Activated CD4-positive, alpha-beta T cell treated with anti-CD3 and anti-CD28 coated beads, Interleukin-2, amount 10 ng/mL, durations not matched to agents 7 days and 5 days (primary cell): ENCODE measurements around the gene GOLGA5. TPM values are rescaled to one million over a fixed set of nuclear protein-coding genes. Genes with fewer than 3 reads are reported as not detected.
A peak's percentile ranks its signal among the peaks of the same experiment; 100 is the strongest.

Source experiments
- CTCF ChIA-PET: fragments of 350-600 bp; sonication (Branson Sonifier 250); formaldehyde crosslinking; loops from one replicate; lab custom pipeline; 2021; ENCODE audit warnings: antibody characterized with exemption; lab: Charles Lee
- POLR2A ChIA-PET: fragments of 350-600 bp; sonication (Branson Sonifier 250); formaldehyde crosslinking; loops from one replicate; lab custom pipeline; 2021; ENCODE audit warnings: antibody characterized with exemption; lab: Charles Lee
- DNase-seq: peaks from one replicate; pipeline ENCODE4 v3.0.0-alpha.2; 2020
- H3K27ac Mint-ChIP-seq: one replicate; pipeline ENCODE4 v1.8.0; 2021; ENCODE audit warnings: mild to moderate bottlenecking, moderate library complexity, mixed read lengths
- H3K27me3 Mint-ChIP-seq: one replicate; pipeline ENCODE4 v1.8.0; 2021; ENCODE audit warnings: mixed read lengths
- H3K36me3 Mint-ChIP-seq: one replicate; pipeline ENCODE4 v1.8.0; 2021; ENCODE audit warnings: low read depth, mixed read lengths
- H3K4me1 Mint-ChIP-seq: one replicate; pipeline ENCODE4 v1.8.0; 2021; ENCODE audit warnings: mixed read lengths
- H3K4me3 Mint-ChIP-seq: one replicate; pipeline ENCODE4 v1.8.0; 2021; ENCODE audit warnings: mild to moderate bottlenecking, moderate library complexity, mixed read lengths
- H3K9me3 Mint-ChIP-seq: one replicate; pipeline ENCODE4 v1.8.0; 2021; ENCODE audit warnings: mixed read lengths
- total RNA-seq, 2 experiments: library from RNA; stranded (reverse); gene quantifications; one replicate each; pipeline ENCODE4 v1.2.3, GENCODE V29; 2021

Gene GOLGA5
- total RNA-seq, 2 experiments from 2014 or later, result 20.4 to 23.1 TPM

GRCh38 chr14:92783813-92784431 lies 10.2 kb upstream of the GOLGA5 start:
- POLR2A ChIA-PET, result no interaction called here
- H3K4me1 Mint-ChIP-seq, result peaks cover 26% of the 10 kb centered on the region
- H3K27ac Mint-ChIP-seq, result no peak overlapping the region
- H3K4me3 Mint-ChIP-seq, result no peak overlapping the region
- H3K27me3 Mint-ChIP-seq, result no peaks in the 10 kb centered on the region
- no peaks in the 10 kb centered on the region for H3K9me3 Mint-ChIP-seq
- H3K36me3 Mint-ChIP-seq, result no peaks in the 10 kb centered on the region
- CTCF ChIA-PET, result interaction anchor here (0.9 to 1.9 kb wide), 3 partner anchors 32 to 68 kb away, joined by 3 to 8 read pairs (median 3); no protein-coding TSS in a partner anchor
- DNase-seq, result peak; percentile 61

GRCh38 chr14:92785667-92786426 lies 8.3 kb upstream of the GOLGA5 start:
- H3K9me3 Mint-ChIP-seq, result peaks cover 12% of the 10 kb centered on the region

DNA sequence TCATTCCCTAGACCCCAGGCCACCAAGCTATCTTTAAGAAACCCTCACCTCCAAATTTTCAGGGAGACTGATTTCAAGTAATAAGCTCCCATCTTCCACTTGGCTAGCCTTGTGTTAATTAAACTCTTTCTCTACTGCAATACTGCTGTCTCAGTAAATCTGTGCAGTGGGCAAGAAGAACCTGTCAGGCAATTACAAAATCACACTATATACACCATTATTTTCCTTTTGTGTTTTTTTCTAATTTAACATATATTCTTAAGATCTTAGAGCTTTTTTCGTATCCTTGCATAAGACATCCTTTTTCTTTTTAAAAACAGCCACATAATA lies 7.7 kb upstream of the GOLGA5 start:
- ChIA-PET CTCF (interaction anchor here (1.4 kb wide), 1 partner anchor 23 kb away, joined by 3 read pairs; no protein-coding TSS in a partner anchor), POLR2A (no interaction called here)
- Mint-ChIP-seq H3K27me3 (peaks cover 14% of the 10 kb centered on the region), H3K4me3 (no peak overlapping the region), H3K4me1 (peaks cover 10% of the 10 kb centered on the region), H3K27ac (no peak overlapping the region), H3K36me3 (peaks cover 5% of the 10 kb centered on the region), H3K9me3 (peaks cover 15% of the 10 kb centered on the region)
- DNase-seq, result no peak

More at GRCh38 chr14:92785667-92786426, 8.3 kb upstream of the GOLGA5 start:
- DNase-seq, result no peak
- ChIA-PET CTCF (interaction anchor here (1.4 kb wide), 1 partner anchor 23 kb away, joined by 3 read pairs; no protein-coding TSS in a partner anchor), POLR2A (no interaction called here)
- H3K4me3 Mint-ChIP-seq, result no peak overlapping the region
- H3K27ac Mint-ChIP-seq, result no peak overlapping the region
- peaks cover 11% of the 10 kb centered on the region for H3K27me3 Mint-ChIP-seq
- H3K36me3 Mint-ChIP-seq, result peaks cover 5% of the 10 kb centered on the region
- peaks cover 11% of the 10 kb centered on the region for H3K4me1 Mint-ChIP-seq

DNA sequence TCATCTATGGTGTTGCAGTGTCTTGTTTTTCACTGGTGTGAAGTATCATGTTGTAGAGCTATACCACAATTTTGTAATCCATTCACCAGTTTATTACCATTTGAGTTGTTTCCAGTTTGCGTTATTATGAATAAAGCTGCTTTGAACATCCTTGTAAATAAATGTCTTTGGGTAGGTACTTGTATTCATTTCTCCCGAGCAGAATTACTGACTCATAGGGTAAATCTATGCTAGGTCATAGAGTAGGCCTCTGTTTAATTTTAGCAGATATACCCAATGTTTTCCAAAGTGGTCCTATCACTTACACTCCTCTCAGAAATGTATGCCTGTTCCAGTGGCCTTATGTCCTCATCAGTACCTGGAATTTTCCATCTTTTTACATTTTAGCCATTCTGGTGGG lies 6.6 kb upstream of the GOLGA5 start:
- Mint-ChIP-seq H3K27me3 (peaks cover 18% of the 10 kb centered on the region), H3K27ac (no peak overlapping the region), H3K9me3 (peaks cover 18% of the 10 kb centered on the region), H3K36me3 (peaks cover 5% of the 10 kb centered on the region), H3K4me1 (peaks cover 10% of the 10 kb centered on the region), H3K4me3 (no peak overlapping the region)
- POLR2A ChIA-PET, result no interaction called here
- CTCF ChIA-PET, result no interaction called here
- no peak for DNase-seq

- no peak overlapping the region for H3K4me3 Mint-ChIP-seq
- peaks cover 27% of the 10 kb centered on the region for H3K9me3 Mint-ChIP-seq
- peaks cover 18% of the 10 kb centered on the region for H3K4me1 Mint-ChIP-seq
- H3K27ac Mint-ChIP-seq, result no peak overlapping the region
- H3K27me3 Mint-ChIP-seq, result peaks cover 18% of the 10 kb centered on the region
- no peak for DNase-seq
- POLR2A ChIA-PET, result no interaction called here
- H3K36me3 Mint-ChIP-seq, result peaks cover 9% of the 10 kb centered on the region
- CTCF ChIA-PET, result interaction anchor here (1.0 kb wide), 1 partner anchor 77 kb away, joined by 3 read pairs; no protein-coding TSS in a partner anchor
Observed at GRCh38 chr14:92789457-92790089, 4.5 kb upstream of the GOLGA5 start.

DNA sequence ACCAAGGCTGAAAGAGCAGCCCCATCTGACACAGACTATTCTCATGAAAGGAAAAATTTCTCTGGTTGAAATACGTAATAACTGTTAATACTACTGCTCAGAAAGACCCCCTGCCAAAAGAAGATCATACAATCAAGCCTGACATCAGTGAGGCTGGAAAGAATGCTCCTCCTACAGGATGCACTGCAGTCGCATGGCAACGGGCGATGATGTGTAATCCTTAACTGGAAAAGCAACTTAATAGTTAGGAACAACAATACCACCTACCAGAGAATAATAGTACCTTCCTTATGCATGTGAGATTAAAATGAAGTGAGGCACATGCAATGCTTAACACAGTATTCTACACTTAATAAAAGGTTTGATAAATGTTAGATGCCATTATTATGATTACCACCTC lies 1.2 kb upstream of the GOLGA5 start:
- peaks cover 27% of the 10 kb centered on the region for H3K9me3 Mint-ChIP-seq
- peaks cover 31% of the 10 kb centered on the region for H3K4me1 Mint-ChIP-seq
- no peak for DNase-seq
- CTCF ChIA-PET, result interaction anchor here (0.7 to 1.0 kb wide), 2 partner anchors 78 to 79 kb away, joined by 3 read pairs; no protein-coding TSS in a partner anchor
- POLR2A ChIA-PET, result interaction anchor here (0.6 kb wide), 1 partner anchor 218 kb away, joined by 3 read pairs; no protein-coding TSS in a partner anchor
- peaks cover 17% of the 10 kb centered on the region for H3K36me3 Mint-ChIP-seq
- peak overlapping the region; percentile 9 for H3K4me3 Mint-ChIP-seq
- peak overlapping the region; percentile 89 for H3K27ac Mint-ChIP-seq
- peaks cover 18% of the 10 kb centered on the region for H3K27me3 Mint-ChIP-seq

DNA sequence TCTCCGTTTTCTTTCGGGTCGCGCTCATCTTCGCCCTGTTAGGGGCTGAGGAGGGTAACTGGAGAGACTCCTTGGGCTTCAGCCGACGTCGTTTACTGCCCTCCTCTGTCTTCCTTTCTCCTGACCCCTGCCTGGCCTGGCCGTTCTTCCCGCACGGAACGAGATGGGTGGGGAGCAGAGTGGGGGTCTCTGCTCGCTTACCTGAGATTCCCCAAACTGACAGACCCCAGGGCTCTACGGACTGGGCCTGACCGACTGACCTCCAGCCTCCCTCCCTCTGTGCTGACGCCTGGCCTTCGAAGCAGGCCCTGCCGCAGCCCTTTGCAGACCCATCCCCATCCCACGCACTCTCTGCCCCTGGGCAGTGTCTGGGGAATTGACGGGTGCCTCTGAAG lies 439 bp downstream of the GOLGA5 start:
- H3K4me1 Mint-ChIP-seq, result peaks cover 34% of the 10 kb centered on the region
- peak overlapping the region; percentile 99 for H3K4me3 Mint-ChIP-seq
- peaks cover 23% of the 10 kb centered on the region for H3K9me3 Mint-ChIP-seq
- ChIA-PET CTCF (interaction anchor here (0.7 kb wide), 1 partner anchor 483 kb away, joined by 3 read pairs; no protein-coding TSS in a partner anchor), POLR2A (no interaction called here)
- peak overlapping the region; percentile 89 for H3K27ac Mint-ChIP-seq
- H3K27me3 Mint-ChIP-seq, result peaks cover 15% of the 10 kb centered on the region
- DNase-seq, result no peak
- H3K36me3 Mint-ChIP-seq, result peaks cover 23% of the 10 kb centered on the region

- Mint-ChIP-seq H3K9me3 (peaks cover 19% of the 10 kb centered on the region), H3K27ac (peak overlapping the region; percentile 89), H3K4me3 (peak overlapping the region; percentile 99), H3K4me1 (peaks cover 38% of the 10 kb centered on the region), H3K27me3 (peaks cover 12% of the 10 kb centered on the region), H3K36me3 (peaks cover 24% of the 10 kb centered on the region)
- ChIA-PET CTCF (interaction anchor here (0.7 kb wide), 1 partner anchor 483 kb away, joined by 3 read pairs; no protein-coding TSS in a partner anchor), POLR2A (no interaction called here)
- no peak for DNase-seq
Observed at GRCh38 chr14:92794961-92795360, 856 bp downstream of the GOLGA5 start.

- Mint-ChIP-seq H3K9me3 (peaks cover 4% of the 10 kb centered on the region), H3K27me3 (no peaks in the 10 kb centered on the region), H3K4me1 (peaks cover 59% of the 10 kb centered on the region), H3K4me3 (no peak overlapping the region), H3K36me3 (peaks cover 43% of the 10 kb centered on the region), H3K27ac (peak overlapping the region; percentile 22)
- CTCF ChIA-PET, result interaction anchor here (0.9 kb wide), 1 partner anchor 27 kb away, joined by 3 read pairs; no protein-coding TSS in a partner anchor
- POLR2A ChIA-PET, result interaction anchor here (0.6 kb wide), 1 partner anchor 41 kb away, joined by 3 read pairs; no protein-coding TSS in a partner anchor
- no peak for DNase-seq
Observed at GRCh38 chr14:92797935-92798653, 4.0 kb downstream of the GOLGA5 start.

- peaks cover under 1% of the 10 kb centered on the region for H3K9me3 Mint-ChIP-seq
- peaks cover 45% of the 10 kb centered on the region for H3K36me3 Mint-ChIP-seq
- H3K4me3 Mint-ChIP-seq, result no peak overlapping the region
- ChIA-PET POLR2A (no interaction called here), CTCF (interaction anchor here (0.7 to 1.2 kb wide), 2 partner anchors 11 to 25 kb away, joined by 4 to 5 read pairs; no protein-coding TSS in a partner anchor)
- no peaks in the 10 kb centered on the region for H3K27me3 Mint-ChIP-seq
- DNase-seq, result no peak
- H3K4me1 Mint-ChIP-seq, result peaks cover 56% of the 10 kb centered on the region
- H3K27ac Mint-ChIP-seq, result no peak overlapping the region
Observed at GRCh38 chr14:92798811-92799210, 4.7 kb downstream of the GOLGA5 start.

DNA sequence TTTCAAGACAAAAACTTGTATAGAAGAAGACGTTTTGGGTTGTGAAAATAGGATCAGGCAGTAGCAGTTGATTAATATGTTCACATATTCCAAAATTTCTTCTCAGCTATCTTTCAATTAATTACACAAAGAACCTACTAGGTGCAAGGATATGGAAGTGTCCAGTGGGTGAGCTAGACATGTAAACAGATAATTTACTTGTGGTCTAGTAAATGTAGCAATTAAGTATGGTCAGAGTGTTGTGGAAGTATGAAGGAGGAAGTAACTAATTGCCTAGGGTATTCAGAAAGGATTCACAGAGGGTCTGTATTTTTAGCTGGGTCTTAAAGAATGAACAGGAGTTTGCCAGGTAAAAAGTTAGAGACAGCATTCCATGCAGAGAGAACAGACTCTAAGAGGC lies 5.9 kb downstream of the GOLGA5 start:
- no peak for DNase-seq
- Mint-ChIP-seq H3K4me1 (peaks cover 54% of the 10 kb centered on the region), H3K27ac (no peak overlapping the region), H3K9me3 (no peaks in the 10 kb centered on the region), H3K4me3 (no peak overlapping the region), H3K27me3 (no peaks in the 10 kb centered on the region), H3K36me3 (peaks cover 49% of the 10 kb centered on the region)
- ChIA-PET CTCF (interaction anchor here (0.5 kb wide), 1 partner anchor 51 kb away, joined by 5 read pairs; no protein-coding TSS in a partner anchor), POLR2A (no interaction called here)

GRCh38 chr14:92800525-92800924 lies 6.4 kb downstream of the GOLGA5 start:
- peaks cover 51% of the 10 kb centered on the region for H3K36me3 Mint-ChIP-seq
- no peak for DNase-seq
- no peaks in the 10 kb centered on the region for H3K27me3 Mint-ChIP-seq
- POLR2A ChIA-PET, result no interaction called here
- no peak overlapping the region for H3K4me3 Mint-ChIP-seq
- peaks cover 49% of the 10 kb centered on the region for H3K4me1 Mint-ChIP-seq
- H3K9me3 Mint-ChIP-seq, result no peaks in the 10 kb centered on the region
- CTCF ChIA-PET, result interaction anchor here (0.8 kb wide), 1 partner anchor 9 kb away, joined by 3 read pairs; no protein-coding TSS in a partner anchor
- H3K27ac Mint-ChIP-seq, result no peak overlapping the region
